HG03097 (cell line): ENCODE measurements around the gene GNAT1.

Experiments
- ATAC-seq: cut with Tn5 transposase; IDR thresholded peaks from one replicate; pipeline ENCODE4 v1.9.1; 2021; ENCODE audit not compliant: unreplicated experiment, low FRiP score

The GNAT1 gene

GRCh38 chr3:50174947-50175524, 16.4 kb upstream of the GNAT1 start:
- ATAC-seq, result no peak

GRCh38 chr3:50177346-50177745, 14.1 kb upstream of the GNAT1 start:
- no peak for ATAC-seq

GRCh38 chr3:50179710-50180109, 11.7 kb upstream of the GNAT1 start:
- no peak for ATAC-seq

- no peak for ATAC-seq
Observed at GRCh38 chr3:50181985-50182384, 9.4 kb upstream of the GNAT1 start.

GRCh38 chr3:50182533-50183099, 8.8 kb upstream of the GNAT1 start:
- no peak for ATAC-seq

- ATAC-seq, result no peak
Observed at GRCh38 chr3:50183755-50184154, 7.7 kb upstream of the GNAT1 start.

GRCh38 chr3:50184242-50184978, 7.0 kb upstream of the GNAT1 start:
- no peak for ATAC-seq

GRCh38 chr3:50185230-50185629, 6.2 kb upstream of the GNAT1 start:
- ATAC-seq, result no peak

- ATAC-seq, result no peak
Observed at GRCh38 chr3:50186096-50186495, 5.3 kb upstream of the GNAT1 start.

GRCh38 chr3:50187750-50188149, 3.7 kb upstream of the GNAT1 start:
- no peak for ATAC-seq

GRCh38 chr3:50189274-50189673, 2.1 kb upstream of the GNAT1 start:
- no peak for ATAC-seq

GRCh38 chr3:50189989-50190388, 1.4 kb upstream of the GNAT1 start:
- no peak for ATAC-seq

GRCh38 chr3:50192124-50192523, 714 bp downstream of the GNAT1 start:
- ATAC-seq, result no peak

GRCh38 chr3:50192689-50193141, 1.3 kb downstream of the GNAT1 start:
- no peak for ATAC-seq

- ATAC-seq, result no peak
Observed at GRCh38 chr3:50193286-50193685, 1.9 kb downstream of the GNAT1 start.

- ATAC-seq, result no peak
Observed at GRCh38 chr3:50193746-50194127, 2.3 kb downstream of the GNAT1 start.

- no peak for ATAC-seq
Observed at GRCh38 chr3:50194128-50194902, 2.9 kb downstream of the GNAT1 start.

- no peak for ATAC-seq
Observed at GRCh38 chr3:50194903-50195500, 3.6 kb downstream of the GNAT1 start.

GRCh38 chr3:50195501-50196252, 4.3 kb downstream of the GNAT1 start:
- no peak for ATAC-seq

GRCh38 chr3:50196253-50196801, 4.9 kb downstream of the GNAT1 start:
- no peak for ATAC-seq
